ENCODE measurements around the gene TLE1.
"Not testable (repeated sequence)": the region's sequence is repeated elsewhere in the genome, so short reads cannot be mapped to it uniquely, and the experiment has no call there.

TLE1 gene

GRCh38 chr9:81607593-81608288 lies 81.6 kb downstream of the TLE1 start:
- Histone ChIP-seq H3K27ac (no peak overlapping the region), H3K36me3 (peaks cover 84% of the 10 kb centered on the region), H3K27me3 (ENCODE audit: insufficient read depth, low read depth, severe bottlenecking) (no peaks in the 10 kb centered on the region), H3K4me3 (ENCODE audit: low read depth, low read length) (no peak overlapping the region), H3K9me3 (ENCODE audit: severe bottlenecking) (no peaks in the 10 kb centered on the region)
- no peak for DNase-seq
- TF ChIP-seq CTCF (IDR thresholded peaks at IDR 0.05; ENCODE audit: low read depth, low read length), result no peak

GRCh38 chr9:81606261-81606660 lies 83.1 kb downstream of the TLE1 start:
- peaks cover 80% of the 10 kb centered on the region for H3K36me3 ChIP-seq
- not testable (repeated sequence) for H3K9me3 ChIP-seq (ENCODE audit: severe bottlenecking); DNase-seq; H3K27ac ChIP-seq; H3K27me3 ChIP-seq (ENCODE audit: insufficient read depth, low read depth, severe bottlenecking); H3K4me3 ChIP-seq (ENCODE audit: low read depth, low read length)

- TF ChIP-seq CTCF (IDR thresholded peaks at IDR 0.05; ENCODE audit: low read depth, low read length), result no peak
- no peak overlapping the region for H3K4me3 ChIP-seq (ENCODE audit: low read depth, low read length)
- H3K27me3 ChIP-seq (ENCODE audit: insufficient read depth, low read depth, severe bottlenecking), result no peaks in the 10 kb centered on the region
- H3K27ac ChIP-seq, result no peak overlapping the region
- DNase-seq, result no peak
- H3K9me3 ChIP-seq (ENCODE audit: severe bottlenecking), result no peaks in the 10 kb centered on the region
- H3K36me3 ChIP-seq, result peaks cover 78% of the 10 kb centered on the region
Observed at GRCh38 chr9:81605170-81605670, 84.1 kb downstream of the TLE1 start.

GRCh38 chr9:81604306-81605169 lies 84.8 kb downstream of the TLE1 start:
- H3K27me3 ChIP-seq (ENCODE audit: insufficient read depth, low read depth, severe bottlenecking), result no peaks in the 10 kb centered on the region
- DNase-seq, result no peak
- no peak for TF ChIP-seq CTCF (IDR thresholded peaks at IDR 0.05; ENCODE audit: low read depth, low read length)
- H3K36me3 ChIP-seq, result peaks cover 78% of the 10 kb centered on the region
- no peak overlapping the region for H3K4me3 ChIP-seq (ENCODE audit: low read depth, low read length)
- no peak overlapping the region for H3K27ac ChIP-seq
- no peaks in the 10 kb centered on the region for H3K9me3 ChIP-seq (ENCODE audit: severe bottlenecking)

GRCh38 chr9:81602887-81603680 lies 86.3 kb downstream of the TLE1 start:
- H3K27ac ChIP-seq, result no peak overlapping the region
- H3K27me3 ChIP-seq (ENCODE audit: insufficient read depth, low read depth, severe bottlenecking), result no peaks in the 10 kb centered on the region
- H3K36me3 ChIP-seq, result peaks cover 74% of the 10 kb centered on the region
- no peaks in the 10 kb centered on the region for H3K9me3 ChIP-seq (ENCODE audit: severe bottlenecking)
- DNase-seq, result no peak
- TF ChIP-seq CTCF (IDR thresholded peaks at IDR 0.05; ENCODE audit: low read depth, low read length), result no peak
- no peak overlapping the region for H3K4me3 ChIP-seq (ENCODE audit: low read depth, low read length)

All from WERI-Rb-1 (cell line).